IMR-90 (cell line): ENCODE data around the gene URM1.

Experiments used
- FOS ChIP-seq: fragments of 150-350 bp; IDR thresholded peaks from 2 replicates; pipeline ENCODE4 v1.6.1; 2016; ENCODE audit warnings: low read depth, low read length
- TF ChIP-seq, protein P1 (sequence below): conservative IDR thresholded peaks from 2 replicates; pipeline ENCODE4 v1.5.1; 2012; ENCODE audit warnings: mild to moderate bottlenecking, low read depth, low read length, improper control_type of control experiment

DNA sequence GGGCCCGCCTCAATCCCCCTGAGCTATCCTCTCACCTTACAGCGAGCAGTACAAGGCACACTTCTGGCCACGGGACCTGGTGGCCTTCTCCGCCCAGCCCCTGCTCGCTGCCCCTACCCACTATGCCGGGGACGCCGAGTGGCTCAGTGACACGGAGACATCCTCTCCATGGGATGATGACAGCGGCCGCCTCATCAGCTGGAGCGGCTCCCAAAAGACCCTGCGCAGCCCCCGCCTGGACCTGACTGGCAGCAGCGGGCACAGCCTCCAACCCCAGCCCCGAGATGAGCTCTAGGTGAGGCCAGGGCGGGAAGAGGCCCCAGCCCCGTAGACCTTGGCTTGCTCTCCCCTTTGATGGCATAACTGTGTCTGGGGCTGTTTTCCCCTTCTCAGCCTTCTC is 64.4 kb downstream of the URM1 start:
- TF ChIP-seq FOS, result no peak
- TF ChIP-seq, protein P1, sequence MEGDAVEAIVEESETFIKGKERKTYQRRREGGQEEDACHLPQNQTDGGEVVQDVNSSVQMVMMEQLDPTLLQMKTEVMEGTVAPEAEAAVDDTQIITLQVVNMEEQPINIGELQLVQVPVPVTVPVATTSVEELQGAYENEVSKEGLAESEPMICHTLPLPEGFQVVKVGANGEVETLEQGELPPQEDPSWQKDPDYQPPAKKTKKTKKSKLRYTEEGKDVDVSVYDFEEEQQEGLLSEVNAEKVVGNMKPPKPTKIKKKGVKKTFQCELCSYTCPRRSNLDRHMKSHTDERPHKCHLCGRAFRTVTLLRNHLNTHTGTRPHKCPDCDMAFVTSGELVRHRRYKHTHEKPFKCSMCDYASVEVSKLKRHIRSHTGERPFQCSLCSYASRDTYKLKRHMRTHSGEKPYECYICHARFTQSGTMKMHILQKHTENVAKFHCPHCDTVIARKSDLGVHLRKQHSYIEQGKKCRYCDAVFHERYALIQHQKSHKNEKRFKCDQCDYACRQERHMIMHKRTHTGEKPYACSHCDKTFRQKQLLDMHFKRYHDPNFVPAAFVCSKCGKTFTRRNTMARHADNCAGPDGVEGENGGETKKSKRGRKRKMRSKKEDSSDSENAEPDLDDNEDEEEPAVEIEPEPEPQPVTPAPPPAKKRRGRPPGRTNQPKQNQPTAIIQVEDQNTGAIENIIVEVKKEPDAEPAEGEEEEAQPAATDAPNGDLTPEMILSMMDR, result no peak
